ENCODE measurements around the gene ATP10A.

Gene ATP10A

DNA sequence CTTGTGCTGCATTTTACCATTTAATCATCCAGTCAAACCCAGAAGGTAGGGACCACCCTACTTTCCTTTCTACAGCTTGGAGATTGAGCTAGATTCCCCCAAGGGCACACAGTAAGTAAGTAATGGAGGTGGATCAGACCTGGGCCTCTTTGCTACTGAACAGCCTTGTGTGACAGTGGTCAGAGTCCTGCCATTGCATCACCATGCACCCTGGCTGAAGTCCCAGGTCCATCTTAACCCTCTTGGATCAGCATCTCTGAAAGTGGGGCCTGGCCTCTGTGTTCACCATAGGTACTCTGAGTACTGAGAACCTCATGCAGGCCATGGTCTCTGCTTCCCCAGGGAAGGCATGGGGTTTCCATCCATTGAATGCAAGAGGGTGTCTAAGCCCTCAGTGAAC lies 34.5 kb upstream of the ATP10A start:
- H3K4me1 ChIP-seq (ENCODE audit: insufficient read depth, low read length), result no peaks in the 10 kb centered on the region
- H3K27ac ChIP-seq (ENCODE audit: low read depth, low read length), result no peak overlapping the region
- H3K36me3 ChIP-seq (ENCODE audit: insufficient read depth, low read length), result no peaks in the 10 kb centered on the region
- no peaks in the 10 kb centered on the region for H3K27me3 ChIP-seq (ENCODE audit: insufficient read depth, low read length)
- no peak overlapping the region for H3K9ac ChIP-seq (ENCODE audit: low read depth, low read length)
- no peak overlapping the region for H3K4me3 ChIP-seq (ENCODE audit: low read length)
- H3K9me3 ChIP-seq (ENCODE audit: insufficient read depth, low read depth, low read length), result no peaks in the 10 kb centered on the region

DNA sequence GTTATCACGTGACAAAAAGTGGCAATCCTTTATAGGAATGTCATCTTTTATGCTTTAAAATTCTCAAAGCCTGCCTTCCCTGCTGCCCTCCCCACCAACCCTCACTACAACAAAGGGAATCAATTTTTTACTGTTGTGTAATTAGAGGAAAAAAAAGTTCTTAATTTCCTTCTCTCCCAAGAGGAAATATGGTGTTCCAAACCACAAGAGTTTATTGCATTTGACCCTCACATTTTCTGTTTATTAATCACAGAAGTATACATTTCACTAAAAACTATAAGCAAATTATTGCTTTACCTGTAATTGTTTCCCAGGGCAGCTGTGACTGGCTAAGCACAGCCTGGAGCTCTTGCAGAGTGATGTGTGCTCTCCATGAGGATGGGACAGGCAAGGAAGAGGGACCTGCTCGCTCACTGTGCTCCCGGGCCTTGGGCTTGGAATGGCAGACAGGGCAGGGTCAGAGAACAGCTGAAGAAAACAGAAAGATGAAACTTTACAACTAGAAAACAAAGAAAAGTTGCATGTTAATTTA lies 31.3 kb upstream of the ATP10A start:
- H3K4me1 ChIP-seq (ENCODE audit: insufficient read depth, low read length), result peaks cover 8% of the 10 kb centered on the region; the same call in 1 of the 2 replicates
- no peaks in the 10 kb centered on the region for H3K36me3 ChIP-seq (ENCODE audit: insufficient read depth, low read length)
- no peak overlapping the region for H3K9ac ChIP-seq (ENCODE audit: low read depth, low read length)
- no peaks in the 10 kb centered on the region for H3K27me3 ChIP-seq (ENCODE audit: insufficient read depth, low read length)
- H3K27ac ChIP-seq (ENCODE audit: low read depth, low read length), result no peak overlapping the region
- no peak overlapping the region for H3K4me3 ChIP-seq (ENCODE audit: low read length)
- H3K9me3 ChIP-seq (ENCODE audit: insufficient read depth, low read depth, low read length), result no peaks in the 10 kb centered on the region
- WGBS, result 91% methylated on average over 3 of the region's 3 CpGs

DNA sequence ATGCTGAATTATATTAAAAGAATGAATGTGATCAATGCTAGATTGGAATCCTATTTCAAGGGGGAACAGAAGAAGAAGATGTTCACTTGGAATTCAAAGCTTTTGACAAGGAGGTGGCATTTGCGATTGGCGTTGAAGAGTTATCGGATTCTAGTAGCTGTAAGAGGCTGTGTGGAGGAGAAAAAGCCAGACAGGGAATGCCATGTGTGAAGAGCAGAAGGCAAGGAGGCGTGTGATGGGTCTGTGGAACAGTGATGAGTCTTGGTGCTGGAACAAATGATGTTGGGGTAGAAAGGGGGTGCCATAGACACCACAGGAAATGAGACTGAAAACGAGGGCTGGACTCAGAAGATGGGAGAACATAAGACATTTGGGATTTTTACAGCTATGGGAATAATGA lies 30.5 kb upstream of the ATP10A start:
- Histone ChIP-seq H3K4me1 (ENCODE audit: insufficient read depth, low read length) (peaks cover 8% of the 10 kb centered on the region; the same call in 1 of the 2 replicates), H3K27me3 (ENCODE audit: insufficient read depth, low read length) (no peaks in the 10 kb centered on the region), H3K36me3 (ENCODE audit: insufficient read depth, low read length) (no peaks in the 10 kb centered on the region), H3K9ac (ENCODE audit: low read depth, low read length) (no peak overlapping the region), H3K27ac (ENCODE audit: low read depth, low read length) (no peak overlapping the region), H3K9me3 (ENCODE audit: insufficient read depth, low read depth, low read length) (no peaks in the 10 kb centered on the region), H3K4me3 (ENCODE audit: low read length) (no peak overlapping the region)
- WGBS, result 92% methylated on average over 5 of the region's 5 CpGs

DNA sequence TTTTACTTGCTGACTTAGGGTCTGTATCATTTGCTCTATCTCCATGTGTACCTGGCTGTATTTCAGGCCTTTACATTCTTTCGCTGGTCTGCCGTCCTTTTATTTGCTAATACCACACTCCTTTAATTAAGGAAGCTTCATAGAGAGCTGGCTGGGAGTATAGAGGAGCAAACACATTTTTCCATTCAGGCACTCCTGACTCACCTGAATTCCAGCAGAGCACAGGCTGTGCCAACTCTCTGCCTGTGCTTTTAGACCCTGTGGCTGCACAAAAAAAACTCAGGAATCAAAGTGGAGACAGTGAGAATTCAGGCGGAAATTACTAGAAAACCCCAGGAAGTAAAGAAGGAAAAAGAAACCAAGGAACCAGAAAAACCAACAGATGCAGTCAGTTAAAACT lies 29.0 kb upstream of the ATP10A start:
- H3K9ac ChIP-seq (ENCODE audit: low read depth, low read length), result no peak overlapping the region
- H3K9me3 ChIP-seq (ENCODE audit: insufficient read depth, low read depth, low read length), result no peaks in the 10 kb centered on the region
- no peak overlapping the region for H3K27ac ChIP-seq (ENCODE audit: low read depth, low read length)
- H3K4me1 ChIP-seq (ENCODE audit: insufficient read depth, low read length), result peaks cover 8% of the 10 kb centered on the region; the same call in 1 of the 2 replicates
- no peaks in the 10 kb centered on the region for H3K27me3 ChIP-seq (ENCODE audit: insufficient read depth, low read length)
- WGBS, result 61% methylated on average over 3 of the region's 3 CpGs
- H3K36me3 ChIP-seq (ENCODE audit: insufficient read depth, low read length), result no peaks in the 10 kb centered on the region
- no peak overlapping the region for H3K4me3 ChIP-seq (ENCODE audit: low read length)

DNA sequence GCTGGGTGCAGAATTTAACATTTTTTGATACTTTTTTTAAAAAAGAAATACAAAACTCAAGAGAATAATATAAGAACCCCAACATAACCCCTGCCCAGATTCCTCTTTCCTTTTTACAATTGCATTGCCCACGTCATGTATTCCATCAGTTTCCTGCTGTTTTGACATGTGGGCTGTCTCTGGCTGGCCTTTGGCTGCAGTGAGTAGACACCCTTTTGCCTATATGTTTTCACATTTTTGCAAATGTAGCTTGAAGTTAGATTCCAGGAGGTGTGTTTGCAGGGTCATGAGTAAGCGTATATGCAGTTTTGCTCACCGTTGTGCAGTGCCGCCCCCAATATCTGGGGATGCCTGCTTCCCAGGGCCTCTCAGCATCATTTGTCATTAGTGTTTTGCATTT lies 28.0 kb upstream of the ATP10A start:
- Histone ChIP-seq H3K4me1 (ENCODE audit: insufficient read depth, low read length) (peaks cover 8% of the 10 kb centered on the region; the same call in 1 of the 2 replicates), H3K36me3 (ENCODE audit: insufficient read depth, low read length) (no peaks in the 10 kb centered on the region), H3K27me3 (ENCODE audit: insufficient read depth, low read length) (no peaks in the 10 kb centered on the region), H3K27ac (ENCODE audit: low read depth, low read length) (no peak overlapping the region), H3K9ac (ENCODE audit: low read depth, low read length) (no peak overlapping the region), H3K9me3 (ENCODE audit: insufficient read depth, low read depth, low read length) (no peaks in the 10 kb centered on the region), H3K4me3 (ENCODE audit: low read length) (no peak overlapping the region)
- 94% methylated on average over 4 of the region's 4 CpGs for WGBS

DNA sequence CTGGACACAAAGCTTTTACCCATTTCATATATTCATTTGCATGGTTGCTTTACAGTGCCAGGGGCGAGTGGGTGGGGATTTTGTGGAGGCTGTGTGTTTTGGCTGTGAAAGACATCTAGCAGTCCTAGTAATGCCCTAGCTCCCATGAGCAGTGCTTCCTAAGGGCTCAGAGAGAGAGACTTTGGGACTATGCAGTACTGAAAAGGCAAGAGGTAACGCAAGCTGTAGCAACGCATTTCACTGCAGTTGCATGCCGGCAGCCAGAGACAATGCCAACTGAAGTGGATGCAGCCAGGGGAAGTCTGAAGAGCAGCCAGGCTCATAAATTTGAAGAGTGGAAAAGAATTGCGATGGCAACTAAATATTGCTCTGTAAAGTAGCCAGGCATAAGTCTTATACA lies 27.4 kb upstream of the ATP10A start:
- H3K4me1 ChIP-seq (ENCODE audit: insufficient read depth, low read length), result peaks cover 8% of the 10 kb centered on the region; the same call in 1 of the 2 replicates
- H3K9ac ChIP-seq (ENCODE audit: low read depth, low read length), result no peak overlapping the region
- H3K36me3 ChIP-seq (ENCODE audit: insufficient read depth, low read length), result no peaks in the 10 kb centered on the region
- H3K27me3 ChIP-seq (ENCODE audit: insufficient read depth, low read length), result no peaks in the 10 kb centered on the region
- H3K4me3 ChIP-seq (ENCODE audit: low read length), result no peak overlapping the region
- H3K9me3 ChIP-seq (ENCODE audit: insufficient read depth, low read depth, low read length), result no peaks in the 10 kb centered on the region
- 90% methylated on average over 5 of the region's 5 CpGs for WGBS
- H3K27ac ChIP-seq (ENCODE audit: low read depth, low read length), result no peak overlapping the region

DNA sequence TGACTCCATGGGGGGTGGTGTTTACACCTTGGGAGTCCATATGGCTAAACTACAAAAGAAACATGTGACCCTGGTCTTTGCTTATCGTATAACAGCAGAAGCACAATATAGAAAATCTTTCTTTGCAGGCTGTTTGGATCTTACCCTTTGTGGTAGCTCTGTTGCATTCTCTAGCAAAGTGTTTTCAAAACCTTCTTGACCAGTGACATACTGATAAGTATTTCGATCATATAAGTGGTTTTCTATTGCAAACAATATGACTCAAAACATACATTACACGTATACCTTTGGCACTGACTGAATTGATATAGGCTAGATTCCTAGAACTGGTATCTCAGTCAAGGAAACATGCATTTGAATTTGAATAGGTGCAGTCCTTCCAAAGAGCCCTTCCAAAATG lies 24.7 kb upstream of the ATP10A start:
- Histone ChIP-seq H3K4me1 (ENCODE audit: insufficient read depth, low read length) (peaks cover 8% of the 10 kb centered on the region; the same call in 1 of the 2 replicates), H3K27me3 (ENCODE audit: insufficient read depth, low read length) (no peaks in the 10 kb centered on the region), H3K4me3 (ENCODE audit: low read length) (no peak overlapping the region), H3K9me3 (ENCODE audit: insufficient read depth, low read depth, low read length) (peaks cover 8% of the 10 kb centered on the region; the same call in 1 of the 2 replicates), H3K27ac (ENCODE audit: low read depth, low read length) (no peak overlapping the region), H3K36me3 (ENCODE audit: insufficient read depth, low read length) (no peaks in the 10 kb centered on the region), H3K9ac (ENCODE audit: low read depth, low read length) (no peak overlapping the region)
- WGBS, result 96% methylated on average over 2 of the region's 3 CpGs

DNA sequence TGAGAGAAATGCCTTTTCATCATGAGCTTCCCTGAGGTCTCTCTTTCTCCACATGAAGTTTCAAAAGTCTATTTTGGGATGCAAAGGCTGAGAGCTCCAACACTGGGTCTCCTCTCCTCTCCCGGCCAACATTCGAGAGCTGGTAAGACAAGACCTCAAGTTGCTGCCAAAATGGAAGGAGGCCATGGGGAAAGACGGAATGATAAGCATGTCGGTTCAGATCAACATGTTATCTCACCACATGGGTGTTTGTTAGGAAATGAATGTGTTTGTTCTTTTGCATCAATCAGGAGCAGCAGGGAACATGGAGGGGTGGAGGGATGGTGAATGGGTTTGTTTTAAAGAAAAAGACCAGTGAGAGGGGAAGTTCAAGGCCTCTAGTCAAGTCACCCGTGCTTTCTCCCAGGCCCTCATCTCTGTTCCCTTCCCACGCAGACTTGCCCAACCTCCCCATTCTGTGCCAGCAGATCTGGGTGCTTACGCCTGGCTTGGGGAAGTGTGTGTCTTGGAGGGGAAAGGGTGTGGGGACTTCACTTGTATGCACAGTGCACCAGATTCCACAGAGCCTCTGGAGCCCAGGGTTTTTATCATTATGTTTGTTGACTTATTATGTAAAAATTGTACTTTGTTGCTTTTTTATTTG lies 23.5 kb upstream of the ATP10A start:
- WGBS, result 83% methylated on average over 6 of the region's 7 CpGs

DNA sequence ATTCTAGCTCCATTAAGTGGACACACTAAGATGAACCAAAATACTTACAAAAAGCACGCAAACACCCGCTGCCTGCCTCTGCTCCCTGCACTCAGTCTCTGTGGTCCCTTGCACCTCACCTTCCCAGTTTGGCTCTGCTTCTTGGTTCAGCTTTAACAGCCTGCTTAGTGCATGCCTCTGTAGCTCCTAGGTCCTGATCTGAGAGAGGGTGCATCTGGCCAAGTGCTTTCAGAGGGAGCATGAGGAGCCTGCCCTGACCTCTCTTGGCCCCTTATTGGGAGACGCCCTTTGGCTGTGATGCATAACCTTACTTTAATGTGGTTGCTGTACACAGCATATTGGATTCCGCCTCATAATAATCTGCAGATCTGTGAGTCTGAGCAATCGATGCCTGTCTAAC lies 21.2 kb upstream of the ATP10A start:
- Histone ChIP-seq H3K27me3 (ENCODE audit: insufficient read depth, low read length) (no peaks in the 10 kb centered on the region), H3K9ac (ENCODE audit: low read depth, low read length) (no peak overlapping the region), H3K4me1 (ENCODE audit: insufficient read depth, low read length) (no peaks in the 10 kb centered on the region), H3K9me3 (ENCODE audit: insufficient read depth, low read depth, low read length) (peaks cover 14% of the 10 kb centered on the region; the same call in 1 of the 2 replicates), H3K36me3 (ENCODE audit: insufficient read depth, low read length) (no peaks in the 10 kb centered on the region), H3K4me3 (ENCODE audit: low read length) (no peak overlapping the region), H3K27ac (ENCODE audit: low read depth, low read length) (no peak overlapping the region)
- WGBS, result 55% methylated on average over 5 of the region's 5 CpGs

More for the DNA sequence above, 23.5 kb upstream of the ATP10A start:
- Histone ChIP-seq H3K4me1 (ENCODE audit: insufficient read depth, low read length) (no peaks in the 10 kb centered on the region), H3K27me3 (ENCODE audit: insufficient read depth, low read length) (no peaks in the 10 kb centered on the region), H3K4me3 (ENCODE audit: low read length) (no peak overlapping the region), H3K36me3 (ENCODE audit: insufficient read depth, low read length) (no peaks in the 10 kb centered on the region), H3K9me3 (ENCODE audit: insufficient read depth, low read depth, low read length) (peaks cover 14% of the 10 kb centered on the region; the same call in 1 of the 2 replicates), H3K27ac (ENCODE audit: low read depth, low read length) (no peak overlapping the region), H3K9ac (ENCODE audit: low read depth, low read length) (no peak overlapping the region)

DNA sequence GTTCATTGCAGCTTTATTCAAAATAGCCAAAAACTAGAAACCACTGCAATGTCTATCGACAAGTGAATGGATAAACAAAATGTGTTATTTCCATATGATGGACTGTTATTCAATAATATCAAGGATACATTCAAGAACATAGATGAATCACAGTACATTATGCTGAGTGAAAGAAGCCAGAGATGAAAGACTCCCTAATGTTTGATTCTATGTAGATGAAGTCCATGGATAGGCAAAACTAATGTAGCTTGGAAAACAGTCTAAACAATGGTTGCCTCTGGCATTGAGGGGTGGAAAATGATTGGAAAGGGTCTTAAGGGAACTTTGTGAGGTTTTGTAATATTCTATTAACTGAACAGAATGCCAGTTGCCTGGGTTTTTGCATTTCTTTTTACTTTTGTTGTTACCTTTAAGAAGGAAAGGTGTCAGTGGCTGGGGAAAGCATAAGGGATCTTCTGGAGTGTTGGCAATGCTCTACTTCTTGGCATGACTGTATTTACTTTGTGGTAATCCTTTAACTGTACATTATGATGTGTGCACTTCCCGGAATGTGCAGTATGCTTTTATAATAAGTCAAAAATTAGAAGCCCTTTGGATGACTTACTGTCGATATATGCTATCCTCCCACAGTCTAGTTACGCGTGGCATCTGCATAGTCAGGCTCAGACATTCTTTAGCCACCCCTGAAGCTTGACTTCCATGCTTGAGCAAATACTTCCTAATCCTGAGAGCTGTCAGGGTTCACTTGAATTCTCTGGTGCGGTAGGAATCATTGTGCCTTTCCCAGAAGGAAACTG lies 20.5 kb upstream of the ATP10A start:
- H3K27ac ChIP-seq (ENCODE audit: low read depth, low read length), result no peak overlapping the region
- H3K9ac ChIP-seq (ENCODE audit: low read depth, low read length), result no peak overlapping the region
- no peaks in the 10 kb centered on the region for H3K27me3 ChIP-seq (ENCODE audit: insufficient read depth, low read length)
- WGBS, result 91% methylated on average over 4 of the region's 6 CpGs
- no peaks in the 10 kb centered on the region for H3K4me1 ChIP-seq (ENCODE audit: insufficient read depth, low read length)
- peaks cover 14% of the 10 kb centered on the region; the same call in 1 of the 2 replicates for H3K9me3 ChIP-seq (ENCODE audit: insufficient read depth, low read depth, low read length)
- no peak overlapping the region for H3K4me3 ChIP-seq (ENCODE audit: low read length)
- H3K36me3 ChIP-seq (ENCODE audit: insufficient read depth, low read length), result no peaks in the 10 kb centered on the region

DNA sequence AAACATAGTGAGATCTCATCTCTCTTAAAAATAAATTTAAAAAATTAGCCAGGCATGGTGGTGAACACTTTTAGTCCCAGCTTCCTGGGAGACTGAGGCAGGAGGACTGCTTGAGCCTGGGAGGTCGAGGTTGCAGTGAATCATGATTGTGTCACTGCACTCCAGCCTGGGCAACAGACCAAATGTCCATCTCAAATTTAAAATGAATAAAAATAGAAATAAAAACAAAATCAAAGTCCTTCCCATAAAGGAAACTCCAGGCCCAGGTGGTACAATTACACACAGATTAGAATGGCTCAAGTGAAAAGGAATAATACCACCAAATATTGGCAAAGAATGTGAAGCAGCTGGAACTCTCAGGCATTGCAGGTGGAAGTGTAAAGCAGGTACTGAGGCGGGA lies 19.3 kb upstream of the ATP10A start:
- Histone ChIP-seq H3K27me3 (ENCODE audit: insufficient read depth, low read length) (no peaks in the 10 kb centered on the region), H3K36me3 (ENCODE audit: insufficient read depth, low read length) (no peaks in the 10 kb centered on the region), H3K27ac (ENCODE audit: low read depth, low read length) (no peak overlapping the region), H3K9ac (ENCODE audit: low read depth, low read length) (no peak overlapping the region), H3K9me3 (ENCODE audit: insufficient read depth, low read depth, low read length) (peaks cover 14% of the 10 kb centered on the region; the same call in 1 of the 2 replicates), H3K4me1 (ENCODE audit: insufficient read depth, low read length) (no peaks in the 10 kb centered on the region), H3K4me3 (ENCODE audit: low read length) (no peak overlapping the region)
- WGBS, result 85% methylated on average over 2 of the region's 2 CpGs

All from HUES64 (cell line).